Peyer's patch (tissue), 4 donors: ENCODE data around the gene HMX1. TPM values are rescaled to one million over a fixed set of nuclear protein-coding genes. Genes with fewer than 3 reads are reported as not detected.

Experiments
- DNase-seq, 3 donors: peaks; one replicate each; pipeline ENCODE4 v3.0.0-alpha.2; 2017 to 2019
- H3K27ac ChIP-seq, 4 donors: fragments of 200-600 bp; sonication (generic); one replicate each; pipeline ENCODE4 v1.5.1; 2016 to 2019
- H3K27me3 ChIP-seq, 2 donors: fragments of 200-600 bp; sonication (generic); one replicate each; pipeline ENCODE4 v1.5.1; 2019
- H3K36me3 ChIP-seq, 3 donors: fragments of 200-600 bp; sonication (generic); one replicate each; pipeline ENCODE4 v1.5.1; 2016 to 2019
- H3K4me1 ChIP-seq, 4 donors: fragments of 200-600 bp; sonication (generic); one replicate each; pipeline ENCODE4 v1.5.1; 2016 to 2019
- H3K4me3 ChIP-seq, 4 donors: fragments of 200-600 bp; sonication (generic); 1 replicate in 3 of 4; 2 replicates in 1 of 4; pipeline ENCODE4 v1.5.1; 2016 to 2019; ENCODE audit warnings: mild to moderate bottlenecking in 1 of 4
- H3K9me3 ChIP-seq, 4 donors: fragments of 200-600 bp; sonication (generic); one replicate each; pipeline ENCODE4 v1.5.1; 2016 to 2019; ENCODE audit warnings: mild to moderate bottlenecking in 1 of 4
- CTCF ChIP-seq, 6 experiments: fragments of 450-650 bp in 4 of 6; fragments of 200-600 bp in 2 of 6; sonication (generic) in 1 of 6; IDR thresholded peaks; one replicate each; pipeline ENCODE4 v1.5.1; 2017 to 2019; ENCODE audit warnings: antibody characterized with exemption in 6 of 6, mild to moderate bottlenecking in 3 of 6, moderate library complexity in 1 of 6
- POLR2A ChIP-seq, 2 donors: fragments of 450-650 bp; IDR thresholded peaks; one replicate each; pipeline ENCODE4 v1.5.1; 2017; ENCODE audit warnings: antibody characterized with exemption in 2 of 2, mild to moderate bottlenecking in 2 of 2, moderate library complexity in 2 of 2
- total RNA-seq, 4 donors: library from RNA; depleted of rRNA; stranded (reverse); fragments of >200 nt; gene quantifications; one replicate each; pipeline ENCODE4 v1.1.0, GENCODE V29; 2016

Gene HMX1
- total RNA-seq, 4 donors from 2014 or later = not detected

DNA sequence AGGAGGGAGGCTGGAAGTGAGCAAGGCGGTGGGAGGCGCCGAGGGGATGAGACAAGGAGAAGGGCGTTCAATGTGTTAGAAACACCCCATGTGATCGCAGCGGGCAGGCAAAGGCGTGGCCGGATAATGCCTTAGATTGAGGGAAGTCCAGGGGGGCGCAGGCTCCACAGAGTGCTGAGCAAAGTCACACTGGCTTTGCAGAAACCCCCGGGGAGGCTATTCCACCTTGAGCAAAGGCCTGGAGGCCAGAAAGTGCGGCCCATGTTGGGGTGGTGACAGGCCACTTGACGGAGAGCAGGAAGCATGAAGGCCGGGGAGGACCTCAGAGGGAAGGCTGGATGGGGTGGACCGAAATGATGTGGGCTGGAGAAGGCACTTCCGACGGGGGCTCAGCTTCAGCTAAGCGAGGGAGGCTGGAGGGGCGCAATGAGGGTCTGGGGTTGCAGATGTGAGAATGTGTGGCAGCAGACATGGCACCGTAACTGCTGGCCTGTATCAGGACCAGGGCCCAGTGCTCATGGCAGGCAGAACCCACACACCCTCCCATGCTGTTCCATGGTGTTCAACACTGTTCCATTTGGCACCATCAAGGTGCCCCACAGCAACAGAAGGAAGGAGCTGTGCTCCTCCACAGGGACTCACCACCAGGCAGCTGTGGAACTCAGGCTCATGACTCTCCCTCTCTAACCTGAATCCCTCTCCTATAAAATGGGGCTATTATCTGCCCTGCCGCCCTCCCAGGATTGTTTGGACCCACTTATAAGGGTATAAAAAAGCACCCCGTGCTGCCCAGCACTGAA, 50.3 kb downstream of the HMX1 start:
- no peak for TF ChIP-seq CTCF (IDR thresholded peaks at IDR 0.05)
- no peak for TF ChIP-seq POLR2A (IDR thresholded peaks at IDR 0.05)
- H3K4me1 ChIP-seq = no peaks in the 10 kb centered on the region
- peak in 1 of 3 donors; percentile 26 for DNase-seq
- H3K4me3 ChIP-seq = no peak overlapping the region
- H3K27ac ChIP-seq = no peak overlapping the region
- no peaks in the 10 kb centered on the region for H3K27me3 ChIP-seq
- H3K36me3 ChIP-seq = no peaks in the 10 kb centered on the region
- H3K9me3 ChIP-seq = no peaks in the 10 kb centered on the region

DNA sequence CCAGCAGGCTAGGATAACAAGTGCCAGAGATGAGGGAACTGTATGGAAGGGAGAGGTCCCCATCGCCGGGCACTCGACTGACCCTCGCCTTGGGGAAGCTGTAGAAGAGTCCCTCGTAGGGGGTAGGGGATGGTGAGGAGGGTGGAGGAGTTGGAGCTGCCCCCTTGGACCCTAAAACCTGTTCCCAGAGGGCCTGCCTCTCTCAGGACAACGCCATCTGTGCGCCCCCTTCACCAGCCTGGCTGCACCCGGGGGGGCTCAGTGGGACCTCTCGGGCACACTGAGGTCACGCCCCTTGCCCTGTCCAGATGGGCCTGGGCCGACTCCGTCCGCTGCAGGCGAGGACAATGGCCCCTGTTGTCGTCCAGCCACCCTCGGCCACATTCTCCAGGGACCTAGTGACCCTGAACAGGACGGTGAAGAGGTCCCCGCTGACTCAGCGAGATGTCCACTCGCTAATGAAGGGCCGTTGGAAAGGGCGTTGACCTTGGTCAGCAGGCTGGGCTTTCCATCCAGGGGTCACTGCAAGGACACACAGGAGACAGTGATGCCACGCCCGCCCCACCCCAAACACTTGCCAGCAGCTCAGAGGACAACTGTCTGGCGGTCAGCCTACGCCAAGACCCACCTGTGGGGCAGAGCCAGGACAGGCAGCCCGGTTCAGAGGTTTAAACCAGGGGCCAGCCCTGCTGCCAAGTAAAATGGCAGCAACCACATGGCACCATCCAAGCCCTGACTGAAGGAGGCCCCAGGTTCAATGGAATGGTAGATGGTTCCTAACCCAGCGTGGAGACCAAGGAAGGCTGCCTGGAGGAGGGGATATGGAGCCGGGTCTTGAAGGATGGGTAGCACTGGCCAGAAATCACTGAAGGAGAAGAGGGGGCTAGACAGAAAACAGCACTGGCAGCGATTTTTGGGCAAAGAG, 51.2 kb downstream of the HMX1 start:
- no peaks in the 10 kb centered on the region for H3K36me3 ChIP-seq
- no peaks in the 10 kb centered on the region for H3K4me1 ChIP-seq
- H3K27me3 ChIP-seq = no peaks in the 10 kb centered on the region
- TF ChIP-seq POLR2A (IDR thresholded peaks at IDR 0.05) = no peak
- no peak for TF ChIP-seq CTCF (IDR thresholded peaks at IDR 0.05)
- DNase-seq = peak in 1 of 3 donors; percentile 40
- no peak overlapping the region for H3K4me3 ChIP-seq
- no peaks in the 10 kb centered on the region for H3K9me3 ChIP-seq
- no peak overlapping the region for H3K27ac ChIP-seq

- H3K36me3 ChIP-seq = no peaks in the 10 kb centered on the region
- no peak overlapping the region for H3K27ac ChIP-seq
- no peak overlapping the region for H3K4me3 ChIP-seq
- DNase-seq = no peak
- no peaks in the 10 kb centered on the region for H3K9me3 ChIP-seq
- H3K4me1 ChIP-seq = no peaks in the 10 kb centered on the region
- H3K27me3 ChIP-seq = no peaks in the 10 kb centered on the region
- TF ChIP-seq POLR2A (IDR thresholded peaks at IDR 0.05) = no peak
- TF ChIP-seq CTCF (IDR thresholded peaks at IDR 0.05) = no peak
Observed at GRCh38 chr4:8819473-8820177, 52.0 kb downstream of the HMX1 start.

GRCh38 chr4:8819019-8819418, 52.6 kb downstream of the HMX1 start:
- H3K36me3 ChIP-seq = no peaks in the 10 kb centered on the region
- H3K27ac ChIP-seq = no peak overlapping the region
- H3K4me3 ChIP-seq = no peak overlapping the region
- DNase-seq = peak in 1 of 3 donors; percentile 21
- H3K27me3 ChIP-seq = no peaks in the 10 kb centered on the region
- H3K9me3 ChIP-seq = no peaks in the 10 kb centered on the region
- H3K4me1 ChIP-seq = no peaks in the 10 kb centered on the region
- TF ChIP-seq POLR2A (IDR thresholded peaks at IDR 0.05) (no peak), CTCF (IDR thresholded peaks at IDR 0.05) (no peak)

DNA sequence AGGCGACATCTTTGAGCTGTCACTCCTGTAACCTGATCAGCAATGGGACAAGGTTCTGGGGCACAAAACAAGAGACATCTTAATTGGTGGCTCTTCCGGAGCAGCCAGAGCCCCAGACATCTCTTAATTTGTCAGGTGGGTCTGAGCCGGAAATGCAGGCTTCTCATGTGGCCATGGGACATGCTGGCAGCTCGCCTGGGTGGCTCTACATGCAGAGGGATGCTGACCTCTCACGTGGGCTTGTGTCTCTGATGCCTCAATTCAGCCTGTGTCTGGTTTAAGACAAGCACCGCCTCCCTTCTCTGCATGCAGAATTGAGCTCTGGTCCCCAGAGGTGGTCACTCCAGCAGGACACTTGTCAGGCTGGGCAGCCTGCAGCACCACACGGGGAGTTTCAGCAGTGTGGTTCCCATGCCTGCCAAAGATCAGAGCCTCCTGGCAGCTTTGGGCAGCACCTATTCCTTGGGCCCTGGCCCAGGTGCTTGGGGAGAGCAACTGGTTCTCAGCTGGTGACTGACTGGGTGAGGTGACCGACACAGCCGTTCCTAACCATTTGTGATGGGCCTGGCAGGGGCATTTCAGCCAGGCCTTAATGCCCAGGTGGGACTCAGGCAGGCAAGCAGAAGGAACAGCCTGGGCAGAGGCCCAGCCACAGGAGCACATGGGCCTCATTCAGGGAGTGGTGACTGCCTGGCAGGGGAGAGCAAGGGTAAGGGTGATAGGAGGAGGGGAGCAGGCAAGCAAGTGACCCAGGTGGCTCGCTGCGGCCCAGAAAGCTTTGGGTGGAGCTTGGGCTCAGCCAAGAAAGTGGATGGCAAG, 53.4 kb downstream of the HMX1 start:
- Histone ChIP-seq H3K4me1 (no peaks in the 10 kb centered on the region), H3K4me3 (no peak overlapping the region), H3K9me3 (no peaks in the 10 kb centered on the region), H3K36me3 (no peaks in the 10 kb centered on the region), H3K27me3 (no peaks in the 10 kb centered on the region), H3K27ac (no peak overlapping the region)
- DNase-seq = peak in 1 of 3 donors; percentile 14
- TF ChIP-seq POLR2A (IDR thresholded peaks at IDR 0.05) = no peak
- no peak for TF ChIP-seq CTCF (IDR thresholded peaks at IDR 0.05)
